Memory B cell (primary cell): ENCODE results near the gene ADGRD2.

Source experiments
- ATAC-seq: fragments of 150-1000 bp; cut with Tn5 transposase; 2 replicates; pipeline ENCODE4 v1.10.0; 2021; ENCODE audit warnings: low read depth, mild to moderate bottlenecking, moderate library complexity
- DNase-seq, 2 donors: peaks; one replicate each; pipeline ENCODE4 v3.0.0; 2022; ENCODE audit warnings: low spot score in 2 of 2
- H3K27ac Mint-ChIP-seq: one replicate; pipeline ENCODE4 v1.8.0; 2022; ENCODE audit warnings: mild to moderate bottlenecking, moderate library complexity, mixed read lengths
- H3K27me3 Mint-ChIP-seq: one replicate; pipeline ENCODE4 v1.8.0; 2022; ENCODE audit warnings: mixed read lengths
- H3K36me3 Mint-ChIP-seq: one replicate; pipeline ENCODE4 v1.8.0; 2022; ENCODE audit warnings: mild to moderate bottlenecking, mixed read lengths
- H3K4me1 Mint-ChIP-seq: one replicate; pipeline ENCODE4 v1.8.0; 2022; ENCODE audit warnings: mixed read lengths
- H3K4me3 Mint-ChIP-seq: one replicate; pipeline ENCODE4 v1.8.0; 2022; ENCODE audit warnings: mild to moderate bottlenecking, moderate library complexity, mixed read lengths
- H3K9me3 Mint-ChIP-seq: one replicate; pipeline ENCODE4 v1.8.0; 2022; ENCODE audit warnings: mixed read lengths

Gene ADGRD2

DNA sequence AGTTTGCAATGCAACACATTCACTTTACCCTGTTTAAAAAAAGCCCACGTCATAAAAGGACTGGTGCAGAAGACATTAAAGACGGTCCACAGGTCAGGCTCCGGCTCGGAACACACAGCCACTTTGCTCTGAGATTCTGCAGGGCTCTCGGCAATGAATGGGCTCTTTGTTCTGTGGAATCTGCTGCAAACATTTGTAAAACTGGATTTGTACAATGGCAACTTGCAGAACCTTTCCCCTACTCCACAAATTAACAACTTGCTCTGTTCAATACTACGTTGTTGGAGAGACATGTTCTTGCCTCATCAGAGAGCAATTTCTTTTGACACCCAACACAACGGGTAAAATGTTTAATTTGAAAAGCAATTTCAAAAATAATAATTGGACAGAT lies 70.0 kb downstream of the ADGRD2 start:
- no peak for ATAC-seq
- Mint-ChIP-seq H3K9me3 (no peaks in the 10 kb centered on the region), H3K4me3 (no peak overlapping the region), H3K4me1 (no peaks in the 10 kb centered on the region), H3K27ac (no peak overlapping the region), H3K36me3 (no peaks in the 10 kb centered on the region), H3K27me3 (peaks cover 2% of the 10 kb centered on the region)
- no peak for DNase-seq

DNA sequence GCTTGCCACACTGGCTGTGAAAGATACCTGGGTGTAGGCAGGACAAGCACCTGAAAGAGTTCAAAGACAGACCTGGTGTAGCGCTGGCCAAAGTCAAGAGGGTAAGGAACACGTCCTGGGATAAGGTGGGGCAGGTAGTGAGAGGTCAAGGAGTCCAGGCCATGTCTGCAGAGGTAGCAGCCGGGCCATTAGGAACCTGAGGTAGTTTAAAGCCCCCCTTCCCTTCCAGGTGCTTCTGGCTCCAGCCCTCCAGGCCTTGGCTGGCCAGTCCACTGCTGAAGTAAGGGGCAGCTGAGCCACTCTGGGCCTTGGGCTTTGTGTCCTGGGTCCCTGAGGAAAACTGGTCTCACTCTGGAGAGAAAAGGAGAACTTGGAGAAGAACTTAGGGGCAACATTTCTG lies 70.9 kb downstream of the ADGRD2 start:
- H3K27me3 Mint-ChIP-seq: peaks cover 2% of the 10 kb centered on the region
- H3K9me3 Mint-ChIP-seq: no peaks in the 10 kb centered on the region

DNA sequence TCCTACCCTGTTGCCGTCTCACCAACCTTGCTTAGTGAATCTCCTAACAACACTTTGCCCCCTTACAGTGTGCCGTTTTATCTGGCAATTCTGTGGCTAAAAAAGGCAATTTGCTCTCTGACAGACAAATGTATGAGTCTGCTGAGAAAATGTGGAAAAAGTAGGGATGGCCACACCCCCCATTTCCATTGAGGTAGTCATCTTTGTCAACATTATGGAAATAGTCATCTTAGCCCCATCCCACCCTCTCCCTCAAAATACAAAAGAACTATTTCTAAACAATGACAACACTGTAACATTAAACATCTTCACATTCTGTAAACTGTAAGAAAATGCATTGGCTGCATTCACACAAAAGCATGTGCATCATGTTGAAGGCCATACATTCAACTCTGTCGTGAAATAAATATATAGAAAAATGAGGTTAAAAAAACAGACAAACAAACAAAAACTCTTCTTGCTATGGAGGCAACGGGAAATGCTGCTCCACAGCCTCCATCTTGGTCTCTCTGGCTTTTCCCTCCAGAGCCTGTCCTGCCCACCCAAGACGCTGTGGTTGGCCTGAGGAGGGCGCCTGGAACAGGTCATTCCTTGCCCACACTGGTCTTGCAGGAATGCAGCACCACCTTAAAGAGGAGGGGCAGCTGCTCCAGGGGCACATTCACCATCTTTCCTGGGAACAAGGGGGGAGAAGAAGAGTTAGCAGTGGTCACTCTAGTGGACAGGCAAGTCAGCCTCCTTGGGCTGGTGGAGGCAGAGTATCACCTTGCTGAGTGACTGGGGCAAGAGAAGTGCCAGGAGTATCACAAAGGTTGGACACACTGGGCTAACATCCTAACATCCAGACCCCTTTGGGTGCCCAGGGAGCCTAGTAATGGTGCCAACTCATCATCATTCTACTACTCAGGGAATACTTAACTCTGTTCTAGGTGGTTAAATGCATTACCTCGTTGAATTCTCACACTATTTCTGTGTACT lies 72.2 kb downstream of the ADGRD2 start:
- peaks cover 2% of the 10 kb centered on the region for H3K27me3 Mint-ChIP-seq
- no peak overlapping the region for H3K4me3 Mint-ChIP-seq
- H3K9me3 Mint-ChIP-seq: no peaks in the 10 kb centered on the region
- H3K27ac Mint-ChIP-seq: no peak overlapping the region
- no peak for DNase-seq
- no peaks in the 10 kb centered on the region for H3K36me3 Mint-ChIP-seq
- no peaks in the 10 kb centered on the region for H3K4me1 Mint-ChIP-seq
- ATAC-seq: no peak

More for the DNA sequence above, 70.9 kb downstream of the ADGRD2 start:
- no peaks in the 10 kb centered on the region for H3K36me3 Mint-ChIP-seq
- DNase-seq (no peak), ATAC-seq (no peak)
- H3K4me3 Mint-ChIP-seq: no peak overlapping the region
- H3K27ac Mint-ChIP-seq: no peak overlapping the region
- no peaks in the 10 kb centered on the region for H3K4me1 Mint-ChIP-seq

DNA sequence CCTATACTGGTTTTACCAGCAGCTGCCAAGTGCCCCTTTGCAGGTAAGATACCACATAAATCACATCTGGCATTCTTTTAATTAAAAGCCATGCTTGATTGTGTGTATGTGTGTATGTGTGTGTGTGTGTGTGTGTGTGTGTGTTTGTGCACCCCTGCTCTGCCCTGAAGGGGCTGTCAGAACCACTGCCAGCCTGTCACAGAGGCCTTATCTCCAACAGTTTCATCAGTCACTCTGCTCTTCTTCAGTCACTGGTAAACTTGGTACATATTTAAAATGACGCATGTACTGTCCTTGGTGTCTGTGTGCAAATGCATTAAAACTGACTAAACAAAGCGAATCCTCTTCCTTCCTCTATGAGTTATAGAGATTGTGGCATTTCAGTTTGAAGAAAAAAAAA lies 75.9 kb downstream of the ADGRD2 start:
- H3K4me1 Mint-ChIP-seq: no peaks in the 10 kb centered on the region
- no peak overlapping the region for H3K4me3 Mint-ChIP-seq
- no peaks in the 10 kb centered on the region for H3K9me3 Mint-ChIP-seq
- H3K27ac Mint-ChIP-seq: no peak overlapping the region
- no peak for DNase-seq
- no peaks in the 10 kb centered on the region for H3K36me3 Mint-ChIP-seq
- no peaks in the 10 kb centered on the region for H3K27me3 Mint-ChIP-seq
- ATAC-seq: no peak

DNA sequence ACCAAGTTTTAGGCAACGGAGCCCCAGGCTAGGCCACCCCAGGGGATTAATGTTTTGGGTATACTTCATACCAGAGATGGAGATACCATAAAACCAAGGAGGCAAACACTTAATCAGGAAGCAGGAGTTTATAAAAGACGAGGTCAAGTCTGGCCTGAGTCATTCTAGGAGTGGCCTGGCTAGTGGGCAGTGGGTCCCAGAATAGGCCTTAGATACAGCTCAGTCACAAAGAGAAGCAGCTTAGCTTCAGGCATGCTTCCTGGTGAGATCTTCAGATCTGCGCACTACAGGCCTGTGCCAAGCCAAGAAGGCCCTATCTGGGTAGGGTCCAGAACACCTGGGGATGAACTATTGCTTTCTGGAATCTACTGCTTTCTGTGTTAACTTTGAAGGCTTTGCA lies 77.5 kb downstream of the ADGRD2 start:
- H3K27ac Mint-ChIP-seq: no peak overlapping the region
- DNase-seq (no peak), ATAC-seq (no peak)
- H3K4me3 Mint-ChIP-seq: no peak overlapping the region
- H3K27me3 Mint-ChIP-seq: no peaks in the 10 kb centered on the region
- no peaks in the 10 kb centered on the region for H3K36me3 Mint-ChIP-seq
- H3K9me3 Mint-ChIP-seq: no peaks in the 10 kb centered on the region
- no peaks in the 10 kb centered on the region for H3K4me1 Mint-ChIP-seq
